Muscle of back (tissue), 11 donors: ENCODE results near the gene D2HGDH. TPM values are rescaled to one million over a fixed set of nuclear protein-coding genes. Genes with fewer than 3 reads are reported as not detected.
"Not testable (repeated sequence)": the region's sequence is repeated elsewhere in the genome, so short reads cannot be mapped to it uniquely, and the experiment has no call there.

Experiments
- DNase-seq, 3 donors: peaks; one replicate each; pipeline versions ENCODE4 v3.0.0 to v3.0.0-alpha.2; 2013
- polyA plus RNA-seq, 10 donors: library from polyadenylated mRNA; unstranded; fragments of 120-200 nt; gene quantifications; one replicate each; pipeline ENCODE4 v1.2.1, GENCODE V29; 2013; ENCODE audit not compliant: insufficient read length in 10 of 10

The D2HGDH gene
- polyA plus RNA-seq, 10 donors = 15.2 to 32.4 (median 18.1) TPM

GRCh38 chr2:241768251-241768711 lies 33.9 kb downstream of the D2HGDH start:
- DNase-seq = no peak

DNA sequence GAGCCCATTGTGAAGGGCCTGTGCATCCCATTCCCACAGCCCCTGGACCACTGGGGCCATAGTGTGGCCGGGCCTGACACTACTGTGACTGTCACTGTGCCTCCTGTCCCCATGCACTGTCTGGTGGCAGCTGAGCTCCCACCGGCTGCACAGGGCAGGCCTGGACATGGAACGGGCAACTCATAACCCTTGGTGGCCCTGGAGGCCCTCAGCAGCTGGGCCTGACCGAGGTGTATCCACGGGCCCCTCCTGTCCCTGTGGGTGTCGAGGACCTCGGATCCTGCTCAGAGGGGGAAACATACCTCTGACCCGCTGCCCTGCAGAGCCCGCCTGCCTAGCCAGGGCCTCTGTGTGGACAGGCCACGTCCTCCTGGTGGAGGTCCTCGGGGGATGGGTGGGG lies 34.4 kb downstream of the D2HGDH start:
- no peak for DNase-seq

GRCh38 chr2:241769819-241770184 lies 35.4 kb downstream of the D2HGDH start:
- DNase-seq = no peak

DNA sequence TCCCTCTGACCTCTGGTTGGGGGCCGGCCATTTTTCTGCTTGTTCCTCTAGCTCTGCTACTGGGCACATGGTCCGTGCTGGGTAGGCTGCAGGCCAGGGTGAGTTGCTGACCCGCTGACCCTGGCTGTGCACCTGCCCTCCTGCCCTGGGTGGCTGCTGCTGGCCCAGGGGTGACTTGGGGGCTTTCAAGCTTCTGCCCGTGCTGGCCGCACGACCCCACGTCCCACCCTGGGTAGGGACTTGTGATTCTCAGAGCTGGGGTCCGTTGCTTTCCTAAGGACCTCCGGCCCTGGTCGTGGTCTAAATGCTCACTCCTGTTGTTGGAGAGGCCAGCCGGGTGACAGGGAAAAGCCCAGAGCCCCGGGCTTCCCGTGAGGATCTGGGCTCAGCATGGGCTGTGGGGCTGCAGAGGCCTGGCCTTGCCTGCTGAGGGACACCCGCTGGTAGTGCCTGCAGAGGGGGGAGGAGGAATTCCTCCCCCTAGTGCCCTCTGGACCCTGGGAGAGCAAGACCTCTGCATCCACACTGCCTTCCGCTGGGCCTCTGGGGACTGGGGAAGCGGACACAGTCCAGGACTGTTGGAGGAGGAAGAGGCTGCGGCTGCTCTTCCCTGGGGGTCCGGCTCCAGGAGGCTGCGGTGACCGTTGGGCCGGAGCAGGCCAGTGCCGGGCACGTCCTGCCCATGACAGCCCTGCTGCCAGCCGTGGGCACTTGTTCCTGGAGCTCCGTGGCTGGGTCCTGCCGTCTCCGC lies 35.9 kb downstream of the D2HGDH start:
- no peak for DNase-seq

DNA sequence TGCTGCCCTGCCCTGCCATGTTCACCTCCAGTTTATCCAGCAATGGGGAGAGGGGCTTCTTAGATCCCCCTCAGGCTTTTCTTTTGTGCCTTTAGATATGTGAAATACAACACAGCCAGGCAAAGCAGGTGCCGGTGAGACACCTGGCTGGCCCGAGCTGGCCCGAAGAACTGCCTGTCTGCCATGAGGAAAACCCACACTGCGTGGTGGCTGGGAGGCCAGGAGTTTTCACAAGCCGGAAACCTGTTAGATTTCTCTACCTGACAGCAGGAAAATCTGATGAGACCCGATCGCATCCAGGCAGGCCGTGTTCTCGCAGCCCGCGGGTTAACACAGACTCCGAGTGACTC lies 36.5 kb downstream of the D2HGDH start:
- no peak for DNase-seq

DNA sequence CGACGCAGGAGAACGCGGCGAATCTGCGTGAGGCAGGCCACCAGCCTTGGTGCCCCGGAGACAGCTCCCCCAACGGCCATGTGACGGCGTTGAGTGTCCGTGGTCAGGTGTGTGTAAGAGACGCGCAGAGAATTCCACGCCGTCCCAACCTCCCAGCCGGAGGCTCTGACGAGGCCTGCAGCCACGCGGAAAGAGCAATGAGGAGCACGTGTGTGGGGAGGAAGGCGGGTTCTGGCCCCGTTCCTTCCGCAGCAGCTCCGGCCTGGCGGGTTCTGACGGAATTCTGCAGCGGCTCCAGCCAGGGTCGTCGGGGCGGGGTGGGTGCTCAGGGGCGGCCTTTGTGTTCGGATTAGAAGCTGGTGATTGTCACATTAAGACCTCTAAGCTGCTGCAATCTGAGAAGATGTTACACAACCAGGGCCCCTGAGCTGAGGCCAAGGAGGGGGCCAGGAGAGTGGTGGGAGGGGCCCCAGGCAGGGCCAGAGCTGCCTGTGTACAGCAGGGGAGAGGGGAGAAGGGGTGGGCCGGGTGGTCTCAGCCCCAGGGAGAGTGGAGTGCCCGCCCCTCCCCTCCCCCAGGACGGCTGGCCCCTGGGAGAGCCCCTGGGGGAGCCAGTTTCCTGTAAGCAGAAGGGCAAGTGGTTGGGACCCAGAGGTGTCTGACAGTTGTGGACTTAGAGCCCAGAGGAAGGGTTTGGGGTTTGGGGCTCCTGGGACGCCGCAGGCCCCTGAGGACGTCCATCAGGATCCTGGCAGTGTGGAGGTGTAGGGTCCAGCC lies 37.0 kb downstream of the D2HGDH start:
- DNase-seq = peak; percentile 23 to 82 (median 71)

GRCh38 chr2:241772063-241772499 lies 37.7 kb downstream of the D2HGDH start:
- DNase-seq = no peak

DNA sequence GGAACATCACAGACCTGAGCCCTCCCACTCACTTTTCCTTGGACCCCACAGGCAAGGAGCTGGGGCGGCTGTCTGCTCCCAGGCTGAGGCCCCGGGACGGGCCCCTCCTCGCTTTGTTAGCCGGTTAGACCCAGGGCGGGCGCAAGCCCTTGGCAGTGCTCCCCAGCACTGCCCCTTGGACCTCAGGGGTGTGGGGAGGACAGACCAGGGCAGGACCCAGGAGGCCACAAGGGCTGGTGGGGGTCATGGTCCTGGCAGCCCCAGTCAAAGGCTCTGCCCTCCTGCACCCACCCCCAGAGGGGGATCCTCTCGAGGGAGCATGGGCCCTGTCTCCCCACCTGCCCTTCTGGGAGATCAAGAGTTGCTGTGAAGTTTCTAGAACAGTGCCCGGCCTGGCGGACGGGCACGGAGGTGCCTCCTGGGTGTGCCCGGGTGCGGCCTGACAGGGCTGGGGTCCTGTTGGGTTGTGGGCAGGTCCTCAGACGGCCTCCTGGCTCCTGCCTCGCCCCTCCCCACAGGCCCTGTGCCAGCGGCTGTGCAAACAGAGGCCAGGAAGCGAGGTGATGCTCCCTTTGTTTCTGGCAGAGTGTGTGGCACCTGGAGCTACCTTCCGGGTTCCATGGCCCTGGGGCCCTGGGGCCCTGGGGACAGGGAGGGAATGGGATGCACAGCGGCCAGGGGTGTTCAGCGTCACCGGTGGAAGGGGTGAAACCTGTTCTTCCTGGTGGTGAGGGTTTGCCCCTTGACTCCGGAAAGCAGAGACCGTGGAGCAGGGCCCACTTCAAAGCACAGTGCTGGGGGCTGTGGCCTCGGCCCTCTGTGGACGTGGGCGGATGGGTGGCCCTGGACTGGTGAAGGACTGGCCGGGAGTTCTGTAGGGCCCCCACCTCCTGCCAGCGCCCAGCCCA lies 39.3 kb downstream of the D2HGDH start:
- DNase-seq = no peak

DNA sequence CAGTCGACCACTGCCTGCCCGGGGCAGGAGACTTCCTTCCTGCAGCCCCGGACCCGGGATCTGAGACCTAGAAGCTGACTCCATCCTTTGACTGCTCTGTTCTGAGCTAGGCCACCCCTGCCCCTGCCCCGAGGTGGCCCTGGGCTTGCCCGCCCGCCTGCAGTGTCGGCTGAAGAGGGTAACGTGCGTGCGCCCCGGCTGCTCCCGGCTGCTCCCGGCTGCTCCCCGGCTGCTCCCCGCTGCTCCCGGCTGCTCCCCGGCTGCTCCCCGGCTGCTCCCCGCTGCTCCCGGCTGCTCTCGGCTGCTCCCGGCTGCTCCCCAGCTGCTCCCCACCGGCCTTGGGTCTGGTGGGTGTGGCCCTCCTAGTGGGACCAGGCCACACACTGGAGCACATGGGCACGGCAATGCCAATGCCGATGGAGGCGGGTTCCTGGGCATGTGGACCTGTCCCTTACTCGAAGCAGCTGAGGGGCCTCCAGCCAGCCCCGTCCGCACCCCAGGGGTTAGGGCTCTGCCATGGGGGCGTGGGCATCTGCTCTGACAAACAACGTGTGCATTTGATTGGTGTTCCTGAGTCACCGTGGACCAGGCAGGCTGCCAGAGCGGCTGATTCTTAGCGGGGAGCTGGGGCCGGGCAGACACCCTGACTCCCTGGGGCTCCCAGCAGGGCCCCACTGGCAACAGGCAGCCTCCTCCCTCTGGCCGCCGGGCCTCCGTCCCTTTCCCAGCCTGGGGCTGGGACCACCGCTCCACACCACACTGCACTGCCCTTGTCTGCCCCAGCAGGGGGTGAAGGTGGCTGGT lies 40.2 kb downstream of the D2HGDH start:
- peak in 1 of 3 donors; percentile 31 for DNase-seq

GRCh38 chr2:241775223-241776177 lies 41.1 kb downstream of the D2HGDH start:
- no peak for DNase-seq

- no peak for DNase-seq
These were observed 42.1 kb downstream of the D2HGDH start, which contains the start of gene GAL3ST2 for GRCh38 chr2:241776336-241777169. Gene GAL3ST2, plus strand, starts transcription at chr2:241776822. Its CDS starts 134 bp downstream, at chr2:241776956.

DNA sequence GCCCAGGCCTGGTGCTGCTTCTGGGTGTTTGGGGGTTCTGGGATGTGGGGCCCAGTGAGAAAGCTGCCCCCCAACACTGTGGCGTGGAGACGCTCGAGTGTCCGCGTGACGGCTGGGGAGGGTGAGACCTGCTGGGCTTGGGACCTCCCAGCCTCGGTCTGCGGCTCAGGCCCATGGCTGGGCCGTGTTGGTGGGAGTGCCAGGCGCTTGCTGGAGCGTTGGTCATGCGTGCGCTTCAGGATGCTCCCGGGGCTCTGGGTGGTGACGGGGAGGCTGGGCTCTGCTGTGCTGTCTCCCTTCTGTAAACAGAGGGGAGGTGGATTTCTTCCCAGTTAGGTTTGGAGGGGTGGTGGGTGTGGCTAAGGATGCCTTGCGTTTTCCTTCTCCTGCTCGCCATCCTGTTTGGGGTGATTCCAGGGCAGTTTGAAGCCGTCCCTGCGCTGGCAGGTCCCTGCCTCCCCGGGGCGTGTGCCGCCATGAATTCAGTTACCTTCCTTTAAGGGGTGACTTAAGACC lies 42.8 kb downstream of the D2HGDH start:
- no peak for DNase-seq

DNA sequence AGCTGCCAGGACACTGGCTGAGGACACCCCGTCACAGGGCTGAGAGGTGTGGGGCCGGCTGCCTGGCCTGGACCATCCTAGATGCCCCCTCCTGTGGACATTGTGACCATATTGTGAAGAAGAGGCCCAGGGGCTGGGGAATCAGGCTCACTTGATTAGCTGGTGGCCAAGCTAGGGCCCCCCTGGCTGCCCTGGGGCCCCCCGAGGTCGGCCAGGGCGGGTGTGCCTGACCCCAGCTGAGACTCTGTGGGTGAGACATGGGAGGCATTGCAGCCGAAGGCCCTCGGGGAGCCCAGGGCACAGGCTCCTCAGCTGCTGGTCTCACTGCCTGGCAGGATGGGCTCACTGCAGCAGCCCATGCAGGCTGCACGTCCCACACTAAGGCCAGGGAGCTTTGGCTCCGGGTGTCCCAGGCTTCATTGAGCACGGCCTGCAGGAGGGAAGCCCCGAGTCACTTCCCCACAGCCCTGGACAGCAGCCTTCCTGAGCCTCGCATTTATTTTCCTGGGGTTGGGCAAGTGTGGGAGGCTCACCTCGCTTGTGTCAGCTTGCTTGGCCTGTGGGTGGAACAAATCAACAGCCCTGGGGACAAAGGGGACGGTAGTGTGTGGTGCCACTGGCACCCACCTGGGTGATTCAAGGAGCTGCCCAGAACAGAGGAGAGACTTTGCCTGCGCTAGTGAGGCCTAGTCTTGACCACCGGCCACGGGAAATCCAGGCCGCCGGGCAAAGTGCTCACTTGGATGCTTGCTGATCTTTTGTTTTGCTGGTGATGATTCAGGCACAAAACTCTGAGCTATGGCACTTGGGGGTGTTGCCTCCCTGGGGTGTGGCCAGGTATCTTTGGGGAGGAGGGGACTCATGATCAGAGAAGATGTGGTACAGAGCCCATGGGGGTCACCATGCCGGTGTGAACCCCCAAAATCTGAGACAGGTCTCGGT lies 43.5 kb downstream of the D2HGDH start:
- DNase-seq = no peak

DNA sequence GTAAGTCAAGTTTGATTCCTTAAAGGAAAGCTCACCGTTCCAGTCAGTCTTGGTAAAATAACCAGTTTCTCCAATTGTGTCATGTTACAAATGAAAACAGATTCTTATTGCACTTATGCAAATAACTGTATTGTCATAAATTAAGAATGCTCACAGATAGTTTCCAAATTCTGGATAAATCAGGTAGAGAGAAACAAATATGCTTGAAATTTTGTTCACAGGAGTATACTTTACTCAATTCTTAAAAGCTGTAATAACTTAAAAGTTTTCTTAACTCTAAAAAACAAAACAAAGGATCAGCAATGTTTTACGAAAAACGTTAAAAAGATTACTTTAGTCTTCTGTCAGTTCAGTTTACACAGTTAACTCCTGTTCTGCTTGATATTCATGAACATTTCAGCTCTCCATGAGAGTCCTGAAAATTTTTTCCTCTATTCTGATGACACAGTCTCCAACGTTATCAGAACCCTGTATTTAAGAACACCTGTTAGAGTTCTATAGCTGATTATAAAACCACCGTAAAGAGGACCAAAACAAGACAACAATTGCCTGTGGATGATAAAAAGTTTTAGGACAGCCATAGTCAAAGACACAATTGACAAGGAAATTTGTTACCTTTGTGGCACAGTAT lies 46.6 kb downstream of the D2HGDH start:
- no peak for DNase-seq

DNA sequence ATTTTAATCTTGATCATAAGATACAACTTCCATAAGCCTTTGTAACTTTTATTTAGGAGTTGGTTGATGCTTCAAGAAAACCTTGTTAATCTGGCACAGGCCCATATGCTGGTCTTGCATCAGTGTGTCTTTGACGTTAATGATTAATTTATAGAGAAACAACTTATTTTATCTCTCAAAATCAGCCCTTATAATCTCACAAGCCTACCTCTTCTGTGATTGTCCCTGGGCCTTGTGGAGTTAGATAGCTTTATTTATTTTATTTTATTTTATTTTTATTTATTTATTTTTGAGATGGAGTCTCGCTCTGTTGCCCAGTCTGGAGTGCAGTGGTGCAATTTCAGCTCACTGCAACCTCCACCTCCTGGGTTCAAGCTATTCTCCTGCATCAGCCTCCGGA lies 47.6 kb downstream of the D2HGDH start:
- DNase-seq = not testable (repeated sequence)

GRCh38 chr2:241788135-241788534 lies 53.7 kb downstream of the D2HGDH start:
- no peak for DNase-seq

- no peak for DNase-seq
These were observed 54.1 kb downstream of the D2HGDH start for GRCh38 chr2:241788572-241788971.
